Right forelimb (tissue), 1 donor: ENCODE measurements around the gene NAT14.
A peak's percentile ranks its signal among the peaks of the same experiment; 100 is the strongest.

ENCODE experiments used
- DNase-seq: peaks from one replicate; pipeline ENCODE4 v3.0.0-alpha.2; 2018

Gene NAT14

GRCh38 chr19:55472463-55472862, 12.5 kb upstream of the NAT14 start:
- DNase-seq, result no peak

GRCh38 chr19:55473225-55474012, 11.6 kb upstream of the NAT14 start:
- no peak for DNase-seq

- DNase-seq, result no peak
Measured at GRCh38 chr19:55474269-55475265, 10.4 kb upstream of the NAT14 start.

GRCh38 chr19:55476100-55476775, 8.8 kb upstream of the NAT14 start, which contains the start of gene ZNF628:
Gene ZNF628 (plus strand): TSS chr19:55476617. CDS start chr19:55479911, 3,294 bp downstream.
- peak; percentile 99 for DNase-seq

GRCh38 chr19:55477905-55478304, 7.1 kb upstream of the NAT14 start:
- no peak for DNase-seq

GRCh38 chr19:55478364-55478763, 6.6 kb upstream of the NAT14 start:
- no peak for DNase-seq

GRCh38 chr19:55479045-55479444, 5.9 kb upstream of the NAT14 start:
- DNase-seq, result no peak

GRCh38 chr19:55479451-55480230, 5.3 kb upstream of the NAT14 start:
- DNase-seq, result no peak

GRCh38 chr19:55481148-55481793, 3.7 kb upstream of the NAT14 start:
- DNase-seq, result no peak

- DNase-seq, result no peak
Measured at GRCh38 chr19:55481794-55482155, 3.2 kb upstream of the NAT14 start.

- DNase-seq, result no peak
Measured at GRCh38 chr19:55482156-55482961, 2.6 kb upstream of the NAT14 start.

GRCh38 chr19:55482967-55483705, 1.9 kb upstream of the NAT14 start:
- no peak for DNase-seq

GRCh38 chr19:55483706-55484592, 1.0 kb upstream of the NAT14 start:
- no peak for DNase-seq

GRCh38 chr19:55485439-55486011, 537 bp downstream of the NAT14 start:
- no peak for DNase-seq

- no peak for DNase-seq
Measured at GRCh38 chr19:55486043-55486970, 1.3 kb downstream of the NAT14 start.

- DNase-seq, result peak; percentile 92
Measured at GRCh38 chr19:55486971-55487923, 2.3 kb downstream of the NAT14 start.
